GM19452 (cell line): ENCODE results near the gene C3orf20.

Experiments
- ATAC-seq: cut with Tn5 transposase; IDR thresholded peaks from one replicate; pipeline ENCODE4 v1.9.1; 2021; ENCODE audit not compliant: unreplicated experiment

C3orf20 gene

GRCh38 chr3:14772533-14773138 lies 97.7 kb downstream of the C3orf20 start:
- no peak for ATAC-seq

DNA sequence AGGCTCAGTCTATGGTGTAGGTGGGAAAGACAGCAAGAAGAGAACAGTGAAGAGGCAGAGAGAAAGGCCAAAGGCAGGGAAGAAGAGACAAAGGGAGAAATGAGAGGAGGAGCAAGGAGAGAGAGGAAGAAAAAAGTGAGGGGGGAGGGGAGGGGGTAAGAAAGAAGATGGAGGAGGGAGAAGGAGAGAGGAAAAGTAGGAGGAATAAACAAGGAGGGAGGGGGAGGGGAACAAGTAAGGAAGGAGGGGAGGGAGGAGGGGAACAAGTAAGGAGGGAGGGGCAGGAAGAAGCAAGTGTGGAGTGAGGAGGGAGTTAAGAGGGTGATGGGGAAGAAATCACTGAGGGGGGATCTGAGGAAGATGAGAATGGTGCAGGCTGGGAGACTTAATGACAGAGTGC lies 98.3 kb downstream of the C3orf20 start:
- no peak for ATAC-seq

DNA sequence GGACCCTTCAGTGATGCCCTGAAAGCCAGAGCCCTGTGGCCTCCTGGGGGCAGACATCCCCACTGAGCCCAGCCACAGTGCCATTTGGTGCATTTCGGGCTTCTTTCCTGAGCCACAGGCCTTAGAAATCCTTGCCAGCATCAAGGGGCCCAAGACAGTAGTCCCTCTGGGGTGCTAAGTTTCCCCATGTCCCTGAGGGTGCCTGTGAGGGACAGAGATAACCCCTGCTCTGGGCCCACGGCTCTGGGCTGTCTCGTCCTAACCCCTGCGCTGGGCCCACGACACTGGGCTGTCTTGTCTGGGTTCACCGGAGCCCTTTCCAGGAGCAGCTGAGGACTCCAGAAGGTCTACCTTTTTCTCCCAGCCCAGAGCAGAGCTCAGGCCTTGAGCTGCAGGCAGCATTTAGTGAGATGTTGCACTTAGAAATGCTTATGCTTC lies 98.8 kb downstream of the C3orf20 start:
- no peak for ATAC-seq

DNA sequence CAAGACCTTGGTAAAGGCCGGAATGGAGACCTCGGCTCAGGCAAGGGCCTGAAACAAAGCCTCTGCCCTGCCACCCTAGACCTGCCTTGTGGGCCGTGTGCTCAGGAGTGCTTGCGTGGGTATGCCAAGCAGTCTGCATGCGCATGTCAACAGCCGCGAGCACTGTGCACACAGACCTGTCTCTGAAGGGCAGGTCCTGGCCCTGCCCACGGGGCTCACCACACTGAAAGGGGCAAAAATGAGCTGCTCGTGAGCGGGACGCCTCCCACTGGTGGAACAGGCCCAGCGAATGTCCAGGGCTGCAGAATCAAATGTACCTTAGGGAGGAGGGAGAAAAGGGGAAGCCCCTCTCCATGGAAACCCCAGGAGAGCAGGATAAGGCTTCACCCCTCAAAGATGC lies 99.5 kb downstream of the C3orf20 start:
- ATAC-seq, result no peak

- no peak for ATAC-seq
These were observed 100.1 kb downstream of the C3orf20 start for GRCh38 chr3:14775011-14775410.

- no peak for ATAC-seq
These were observed 100.6 kb downstream of the C3orf20 start for GRCh38 chr3:14775563-14775962.

- ATAC-seq, result no peak
These were observed 104.2 kb downstream of the C3orf20 start for GRCh38 chr3:14779069-14779685.

GRCh38 chr3:14780927-14781507 lies 106.1 kb downstream of the C3orf20 start:
- peak; percentile 56 for ATAC-seq

DNA sequence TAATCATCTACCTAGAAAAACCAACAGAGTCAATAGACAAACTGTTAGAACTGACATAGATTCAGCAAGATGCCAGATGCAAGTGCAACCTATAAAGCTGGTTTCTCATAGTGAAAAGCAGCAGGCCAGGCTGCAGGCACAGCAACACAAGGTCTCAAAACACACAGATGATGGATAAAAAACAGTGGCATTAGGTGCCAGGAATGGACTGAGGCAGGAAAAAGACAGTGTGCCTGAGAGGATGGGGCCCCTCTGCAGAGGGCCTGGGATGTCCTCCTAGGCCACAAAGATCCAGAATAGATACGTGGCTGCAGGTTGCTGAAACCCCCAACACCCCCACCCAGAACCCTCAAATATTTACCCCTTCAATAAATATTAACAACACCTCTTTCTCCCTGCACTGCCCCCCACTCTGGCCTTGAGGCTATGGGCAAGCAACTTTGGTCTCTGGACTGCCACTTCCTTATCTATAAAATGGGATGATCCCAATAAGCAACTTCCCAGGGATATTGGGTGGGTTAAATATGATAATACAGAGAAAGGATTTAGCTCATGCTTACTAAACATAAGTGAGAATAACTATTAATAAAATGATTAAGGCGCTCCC lies 108.6 kb downstream of the C3orf20 start:
- ATAC-seq, result no peak

- no peak for ATAC-seq
These were observed 109.2 kb downstream of the C3orf20 start for GRCh38 chr3:14784087-14784681.

- no peak for ATAC-seq
These were observed 110.5 kb downstream of the C3orf20 start for GRCh38 chr3:14785207-14786155.

- no peak for ATAC-seq
These were observed 111.4 kb downstream of the C3orf20 start for GRCh38 chr3:14786369-14786768.

- no peak for ATAC-seq
These were observed 112.7 kb downstream of the C3orf20 start for GRCh38 chr3:14787630-14788029.

GRCh38 chr3:14788644-14789043 lies 113.7 kb downstream of the C3orf20 start:
- ATAC-seq, result no peak

DNA sequence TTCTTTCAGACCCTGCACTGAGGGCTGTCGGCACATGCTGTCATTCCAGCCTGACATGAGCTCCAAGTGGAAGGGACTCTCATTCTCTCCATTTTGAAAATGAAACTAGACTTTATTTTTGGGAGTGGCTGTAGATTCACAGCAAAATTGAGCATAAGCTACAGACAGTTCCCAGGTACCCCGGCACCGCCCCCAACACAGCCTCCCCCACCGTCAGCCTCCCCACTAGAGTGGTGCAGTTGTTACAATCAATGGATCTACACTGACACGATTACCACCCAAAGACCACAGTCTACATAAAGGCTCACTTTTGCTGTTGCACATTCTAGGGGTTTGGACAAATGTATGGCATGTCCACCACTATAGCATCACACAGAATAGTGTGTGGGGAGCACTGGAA lies 114.3 kb downstream of the C3orf20 start:
- no peak for ATAC-seq

GRCh38 chr3:14789640-14790285 lies 114.8 kb downstream of the C3orf20 start:
- no peak for ATAC-seq

DNA sequence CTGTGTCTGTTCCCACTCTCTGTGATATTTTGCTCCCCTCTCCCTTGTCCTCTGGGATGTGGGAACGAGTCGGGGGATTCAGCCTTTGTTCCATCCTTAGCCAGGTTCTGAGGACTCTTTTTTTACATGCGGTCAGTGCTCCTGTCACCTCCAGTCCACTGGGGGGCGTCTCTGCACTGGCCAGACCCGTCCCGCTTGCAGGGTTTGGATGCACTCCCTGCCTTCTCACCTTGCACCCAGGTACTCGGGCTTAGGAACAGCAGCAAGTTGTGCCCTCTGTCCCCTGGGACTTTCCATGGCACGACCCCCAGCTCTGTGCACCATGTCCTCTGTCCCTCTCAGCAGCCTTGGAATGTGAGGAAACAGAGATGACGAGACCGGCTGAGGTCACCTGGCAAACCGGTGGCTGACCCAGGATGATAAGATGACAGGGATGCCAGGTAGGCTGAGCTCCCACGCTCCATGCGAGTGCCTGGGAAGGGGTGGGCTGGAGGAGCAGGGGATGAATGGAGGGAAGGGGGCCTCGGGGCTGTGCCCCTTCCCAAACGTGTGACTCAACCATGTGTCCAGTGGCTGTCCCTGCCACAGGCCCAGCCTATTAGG lies 116.5 kb downstream of the C3orf20 start:
- ATAC-seq, result no peak

DNA sequence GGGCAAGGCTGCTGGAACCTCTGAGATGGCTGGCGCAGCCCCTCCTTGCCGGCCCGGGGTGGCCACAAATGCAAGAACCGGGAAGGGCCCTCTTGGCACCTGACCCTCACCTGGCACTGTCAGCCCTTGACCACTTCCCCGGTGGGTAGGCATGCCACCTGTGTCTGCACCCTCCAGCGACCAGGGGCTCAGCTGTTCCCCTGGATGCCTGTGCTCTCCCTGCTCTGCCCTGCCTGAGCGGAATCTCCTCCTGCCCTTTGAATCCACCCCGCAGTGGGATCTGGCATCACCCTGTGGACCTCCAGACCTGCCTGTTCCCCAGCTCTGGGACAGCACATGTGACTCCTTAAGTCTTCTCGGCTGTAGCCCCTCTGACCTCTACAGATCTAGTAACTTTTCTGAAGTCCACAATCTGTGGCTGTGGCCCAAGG lies 117.8 kb downstream of the C3orf20 start:
- no peak for ATAC-seq

GRCh38 chr3:14793126-14793857 lies 118.4 kb downstream of the C3orf20 start:
- no peak for ATAC-seq
